Measurements from ENCODE around the gene TP53I13. TPM values are rescaled to one million over a fixed set of nuclear protein-coding genes. Genes with fewer than 3 reads are reported as not detected.

Gene TP53I13
- total and polyA plus RNA-seq, 2 donors (not counting 3 experiments of a cell fraction or from before 2014, with no cell fraction given), result 41.1 to 42.7 TPM

DNA sequence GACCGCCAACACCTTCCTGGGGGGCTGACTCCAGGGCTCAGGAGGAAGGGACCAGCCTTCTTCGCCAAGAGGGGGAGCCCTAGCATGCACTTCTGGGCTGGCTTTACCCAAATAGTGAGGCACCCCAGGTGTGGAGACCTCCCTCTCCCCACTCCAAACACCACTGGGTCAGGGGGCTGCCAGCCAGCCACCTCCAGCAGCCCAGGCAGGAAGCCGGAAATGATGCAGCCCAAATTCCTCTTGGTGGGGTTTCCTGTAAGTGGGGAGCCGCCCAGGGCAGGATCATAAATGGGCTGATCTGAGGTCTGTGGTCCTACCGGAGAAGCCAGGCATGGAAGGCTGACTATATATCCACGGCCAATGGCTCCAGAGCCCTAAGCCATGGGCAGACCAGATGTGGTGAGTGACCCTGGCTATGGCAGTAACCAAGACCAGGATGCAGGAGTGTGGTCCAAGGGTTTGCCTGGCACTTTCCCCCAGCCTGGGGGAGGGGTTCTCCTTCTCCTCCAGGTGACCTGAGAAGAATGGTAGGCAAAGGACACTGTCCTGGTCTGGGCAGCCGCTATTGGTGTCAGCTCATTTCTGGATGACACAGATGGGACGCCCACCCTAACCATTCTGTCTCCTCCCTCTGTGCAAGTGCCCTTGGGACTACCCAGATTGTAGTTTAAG is 16.7 kb downstream of the TP53I13 start:
- peak; percentile 54 for TF ChIP-seq FOS (IDR thresholded peaks at IDR 0.05; ENCODE audit: borderline replicate concordance, insufficient read depth, low read length)
- peak; percentile 85 for TF ChIP-seq POLR2AphosphoS5 (IDR thresholded peaks at IDR 0.05; ENCODE audit: insufficient read depth, low read depth, low read length)
- TF ChIP-seq GATA2 (IDR thresholded peaks at IDR 0.05; ENCODE audit: insufficient read depth, insufficient read length, low read depth, low read length), result no peak
- no peak for TF ChIP-seq MYC (IDR thresholded peaks at IDR 0.05; ENCODE audit: low read depth, low read length)
- TF ChIP-seq POLR2A (IDR thresholded peaks at IDR 0.05; ENCODE audit: low read depth, low read length), result peak; percentile 79
- TF ChIP-seq, protein P1, sequence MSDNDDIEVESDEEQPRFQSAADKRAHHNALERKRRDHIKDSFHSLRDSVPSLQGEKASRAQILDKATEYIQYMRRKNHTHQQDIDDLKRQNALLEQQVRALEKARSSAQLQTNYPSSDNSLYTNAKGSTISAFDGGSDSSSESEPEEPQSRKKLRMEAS (IDR thresholded peaks at IDR 0.05; ENCODE audit: insufficient read depth, insufficient read length), result no peak
- TF ChIP-seq, protein P2, sequence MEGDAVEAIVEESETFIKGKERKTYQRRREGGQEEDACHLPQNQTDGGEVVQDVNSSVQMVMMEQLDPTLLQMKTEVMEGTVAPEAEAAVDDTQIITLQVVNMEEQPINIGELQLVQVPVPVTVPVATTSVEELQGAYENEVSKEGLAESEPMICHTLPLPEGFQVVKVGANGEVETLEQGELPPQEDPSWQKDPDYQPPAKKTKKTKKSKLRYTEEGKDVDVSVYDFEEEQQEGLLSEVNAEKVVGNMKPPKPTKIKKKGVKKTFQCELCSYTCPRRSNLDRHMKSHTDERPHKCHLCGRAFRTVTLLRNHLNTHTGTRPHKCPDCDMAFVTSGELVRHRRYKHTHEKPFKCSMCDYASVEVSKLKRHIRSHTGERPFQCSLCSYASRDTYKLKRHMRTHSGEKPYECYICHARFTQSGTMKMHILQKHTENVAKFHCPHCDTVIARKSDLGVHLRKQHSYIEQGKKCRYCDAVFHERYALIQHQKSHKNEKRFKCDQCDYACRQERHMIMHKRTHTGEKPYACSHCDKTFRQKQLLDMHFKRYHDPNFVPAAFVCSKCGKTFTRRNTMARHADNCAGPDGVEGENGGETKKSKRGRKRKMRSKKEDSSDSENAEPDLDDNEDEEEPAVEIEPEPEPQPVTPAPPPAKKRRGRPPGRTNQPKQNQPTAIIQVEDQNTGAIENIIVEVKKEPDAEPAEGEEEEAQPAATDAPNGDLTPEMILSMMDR (IDR thresholded peaks at IDR 0.05; ENCODE audit: extremely low read depth in 1 of 2, insufficient read depth in 1 of 2, low read depth in 1 of 2, low read length in 2 of 2), result peak in 1 of 2 donors; percentile 53
- peak; percentile 16 for TF ChIP-seq JUN (IDR thresholded peaks at IDR 0.05; ENCODE audit: borderline replicate concordance, insufficient read depth, insufficient read length, low read depth)
- no peak for TF ChIP-seq EZH2 (IDR thresholded peaks at IDR 0.05; ENCODE audit: borderline replicate concordance, low read depth, low read length, severe bottlenecking)

More for the DNA sequence above, 16.7 kb downstream of the TP53I13 start:
- CTCF ChIA-PET, result interaction anchor here (0.9 to 4.2 kb wide), 5 partner anchors 9 to 32 kb away, joined by 3 to 27 read pairs (median 4); no protein-coding TSS in a partner anchor
- no peaks in the 10 kb centered on the region for H3K9me1 ChIP-seq (replicated peaks; ENCODE audit: control insufficient read depth, extremely low read depth, insufficient read depth, low read length)
- peak overlapping the region; percentile 72 for H3K9ac ChIP-seq (replicated peaks; ENCODE audit: extremely low read depth, insufficient read depth, low read length)
- H3K4me1 ChIP-seq (ENCODE audit: control insufficient read depth, extremely low read depth, insufficient read depth, low read length), result peaks cover 51% of the 10 kb centered on the region
- no peak overlapping the region for H2AFZ ChIP-seq (ENCODE audit: low read depth, low read length)
- intact Hi-C loops (cut with micrococcal nuclease) (loop anchor here (5.0 kb wide), 1 partner anchor 193 kb away; the partner anchor contains the start of gene TAOK1), dilution Hi-C loops (cut with MboI; ENCODE audit: extremely low pct_ligation_motif_present, low sequenced_read_pairs) (no loop called here)
- peak overlapping the region; percentile 96 for H3K27ac ChIP-seq (ENCODE audit: insufficient read depth, low read depth, low read length)
- H3K27me3 ChIP-seq (ENCODE audit: control insufficient read depth in 2 of 2, insufficient read depth in 2 of 2, low read length in 2 of 2), result no peaks in the 10 kb centered on the region
- FAIRE-seq, result peak; percentile 95
- peak; percentile 57 for DNase-seq (ENCODE audit: low read depth, low spot score)
- peaks cover 73% of the 10 kb centered on the region for H3K79me2 ChIP-seq (ENCODE audit: control insufficient read depth, insufficient read depth, low read length)
- H3K4me3 ChIP-seq (replicated peaks in 1 of 3; ENCODE audit: insufficient read depth in 1 of 3, low read depth in 1 of 3, low read length in 3 of 3), result peak overlapping the region in 1 of 3 experiments; percentile 38
- BruUV-seq (replicated peaks), result TSS peak; percentile 88
- H4K20me1 ChIP-seq (replicated peaks; ENCODE audit: control insufficient read depth, extremely low read depth, insufficient read depth, low read length), result no peaks in the 10 kb centered on the region
- POLR2A ChIA-PET, result no interaction called here
- H3K4me2 ChIP-seq (ENCODE audit: insufficient read depth, low read length), result peak overlapping the region; percentile 86
- H3K36me3 ChIP-seq (ENCODE audit: control insufficient read depth in 2 of 2, extremely low read depth in 1 of 2, insufficient read depth in 2 of 2, low read length in 2 of 2), result peaks cover 6 to 21% of the 10 kb centered on the region in 2 experiments
- no peaks in the 10 kb centered on the region for H3K9me3 ChIP-seq (replicated peaks; ENCODE audit: control insufficient read depth, insufficient read depth, low read length)
